HG03457 (cell line): ENCODE measurements around the gene PLEKHG1.
A peak's percentile ranks its signal among the peaks of the same experiment; 100 is the strongest.

Source experiments
- ATAC-seq: cut with Tn5 transposase; IDR thresholded peaks from one replicate; pipeline ENCODE4 v1.9.1; 2021; ENCODE audit warnings: moderate number of reproducible peaks; ENCODE audit not compliant: unreplicated experiment

Gene PLEKHG1

GRCh38 chr6:150599199-150600009 lies at the start of gene PLEKHG1:
Gene PLEKHG1 (plus strand): TSS chr6:150599885. CDS start chr6:150733682, 133,797 bp downstream.
- peak; percentile 62 for ATAC-seq

- ATAC-seq, result no peak
These were observed 49.4 kb upstream of the PLEKHG1 start for GRCh38 chr6:150550244-150550643.

- no peak for ATAC-seq
These were observed 42.6 kb upstream of the PLEKHG1 start for GRCh38 chr6:150557043-150557599.

- ATAC-seq, result no peak
These were observed 39.4 kb upstream of the PLEKHG1 start for GRCh38 chr6:150560004-150560883.

GRCh38 chr6:150560884-150561219 lies 38.8 kb upstream of the PLEKHG1 start:
- no peak for ATAC-seq

- ATAC-seq, result no peak
These were observed 33.7 kb upstream of the PLEKHG1 start for GRCh38 chr6:150565945-150566344.

GRCh38 chr6:150566486-150566885 lies 33.2 kb upstream of the PLEKHG1 start:
- no peak for ATAC-seq

GRCh38 chr6:150567380-150567779 lies 32.3 kb upstream of the PLEKHG1 start:
- ATAC-seq, result no peak

GRCh38 chr6:150567823-150568383 lies 31.8 kb upstream of the PLEKHG1 start:
- ATAC-seq, result no peak

- ATAC-seq, result no peak
These were observed 31.1 kb upstream of the PLEKHG1 start for GRCh38 chr6:150568560-150568959.

GRCh38 chr6:150569161-150569560 lies 30.5 kb upstream of the PLEKHG1 start:
- ATAC-seq, result no peak

- no peak for ATAC-seq
These were observed 26.5 kb upstream of the PLEKHG1 start for GRCh38 chr6:150573041-150573681.

GRCh38 chr6:150575836-150576235 lies 23.8 kb upstream of the PLEKHG1 start:
- no peak for ATAC-seq

GRCh38 chr6:150576651-150577226 lies 22.9 kb upstream of the PLEKHG1 start:
- no peak for ATAC-seq

- no peak for ATAC-seq
These were observed 20.1 kb upstream of the PLEKHG1 start for GRCh38 chr6:150579611-150580010.

GRCh38 chr6:150580489-150580888 lies 19.2 kb upstream of the PLEKHG1 start:
- ATAC-seq, result no peak

- ATAC-seq, result no peak
These were observed 15.6 kb upstream of the PLEKHG1 start for GRCh38 chr6:150584065-150584464.

GRCh38 chr6:150584596-150584995 lies 15.1 kb upstream of the PLEKHG1 start:
- ATAC-seq, result no peak

GRCh38 chr6:150586850-150587359 lies 12.8 kb upstream of the PLEKHG1 start:
- ATAC-seq, result no peak

GRCh38 chr6:150587637-150588036 lies 12.0 kb upstream of the PLEKHG1 start:
- no peak for ATAC-seq
